ACC112 (cell line): ENCODE data around the gene CCNI2.

ENCODE experiments used
- H2AFZ ChIP-seq: fragments of 200-600 bp; sonication (generic); one replicate; pipeline ENCODE4 v1.6.0; 2017; ENCODE audit warnings: antibody characterized with exemption, low read length; ENCODE audit not compliant: unreplicated experiment
- H3K27ac ChIP-seq: fragments of 200-600 bp; sonication (generic); 2 replicates; pipeline ENCODE4 v1.5.1; 2014; ENCODE audit warnings: low read depth, mild to moderate bottlenecking, antibody characterized with exemption, low read length, moderate library complexity
- H3K27me3 ChIP-seq: fragments of 200-600 bp; sonication (generic); 2 replicates; pipeline ENCODE4 v1.6.1; 2014; ENCODE audit warnings: mild to moderate bottlenecking, antibody characterized with exemption, low read length, moderate library complexity, mixed read lengths; ENCODE audit not compliant: insufficient read depth
- H3K36me3 ChIP-seq: fragments of 200-600 bp; sonication (generic); 2 replicates; pipeline ENCODE4 v1.6.1; 2016; ENCODE audit warnings: mild to moderate bottlenecking, antibody characterized with exemption, low read length, moderate library complexity, mixed read lengths; ENCODE audit not compliant: insufficient read depth
- H3K4me1 ChIP-seq: fragments of 200-600 bp; sonication (generic); one replicate; pipeline ENCODE4 v1.6.1; 2016; ENCODE audit warnings: low read length, mixed read lengths; ENCODE audit not compliant: insufficient read depth, unreplicated experiment, control insufficient read depth
- H3K4me3 ChIP-seq: fragments of 200-600 bp; sonication (generic); 2 replicates; pipeline ENCODE4 v1.5.1; 2014; ENCODE audit warnings: mild to moderate bottlenecking, low read depth, low read length
- H3K79me2 ChIP-seq: fragments of 200-600 bp; sonication (generic); one replicate; pipeline ENCODE4 v1.6.0; 2016; ENCODE audit warnings: low read length; ENCODE audit not compliant: control insufficient read depth, unreplicated experiment, insufficient read depth

CCNI2 gene

GRCh38 chr5:132781029-132781428, 33.8 kb downstream of the CCNI2 start:
- Histone ChIP-seq H3K79me2 (peaks cover 2% of the 10 kb centered on the region), H3K36me3 (no peaks in the 10 kb centered on the region), H3K27me3 (no peaks in the 10 kb centered on the region), H2AFZ (no peak overlapping the region), H3K27ac (no peak overlapping the region), H3K4me3 (no peak overlapping the region), H3K4me1 (peaks cover 11% of the 10 kb centered on the region)

GRCh38 chr5:132782101-132782500, 34.9 kb downstream of the CCNI2 start:
- H3K36me3 ChIP-seq: no peaks in the 10 kb centered on the region
- H3K27ac ChIP-seq: no peak overlapping the region
- peak overlapping the region; percentile 82 for H2AFZ ChIP-seq
- H3K4me3 ChIP-seq: no peak overlapping the region
- no peaks in the 10 kb centered on the region for H3K27me3 ChIP-seq
- H3K4me1 ChIP-seq: peaks cover 9% of the 10 kb centered on the region
- H3K79me2 ChIP-seq: no peaks in the 10 kb centered on the region

DNA sequence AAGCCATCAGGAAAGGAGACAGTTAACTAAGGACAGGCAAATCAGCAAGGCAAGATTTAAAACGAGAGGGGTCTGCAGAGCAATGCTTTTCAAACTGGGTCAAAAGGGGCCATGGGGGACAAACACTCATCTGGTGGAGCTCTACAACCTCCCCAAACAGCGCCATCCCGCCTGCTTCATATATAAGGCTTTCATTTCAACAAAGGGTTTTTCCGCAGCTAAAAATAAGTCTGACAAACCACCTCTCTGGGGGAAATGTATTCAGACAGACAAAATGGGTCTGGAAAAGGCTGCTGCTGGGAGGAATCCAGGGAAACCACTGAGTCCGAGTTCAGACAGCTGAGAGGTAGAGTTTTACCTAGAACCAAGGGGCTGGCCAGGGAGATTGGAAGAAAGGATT, 38.1 kb downstream of the CCNI2 start:
- no peak overlapping the region for H3K27ac ChIP-seq
- no peak overlapping the region for H2AFZ ChIP-seq
- peaks cover 9% of the 10 kb centered on the region for H3K4me1 ChIP-seq

GRCh38 chr5:132785864-132786263, 38.6 kb downstream of the CCNI2 start:
- Histone ChIP-seq H3K36me3 (no peaks in the 10 kb centered on the region), H3K4me3 (no peak overlapping the region), H3K27me3 (no peaks in the 10 kb centered on the region), H2AFZ (no peak overlapping the region), H3K79me2 (no peaks in the 10 kb centered on the region), H3K4me1 (peaks cover 9% of the 10 kb centered on the region), H3K27ac (no peak overlapping the region)

More for the DNA sequence above, 38.1 kb downstream of the CCNI2 start:
- H3K36me3 ChIP-seq: no peaks in the 10 kb centered on the region
- no peaks in the 10 kb centered on the region for H3K27me3 ChIP-seq
- no peak overlapping the region for H3K4me3 ChIP-seq
- no peaks in the 10 kb centered on the region for H3K79me2 ChIP-seq

- H3K27ac ChIP-seq: no peak overlapping the region
- peaks cover 2% of the 10 kb centered on the region for H3K27me3 ChIP-seq
- H3K4me3 ChIP-seq: no peak overlapping the region
- no peaks in the 10 kb centered on the region for H3K79me2 ChIP-seq
- no peaks in the 10 kb centered on the region for H3K36me3 ChIP-seq
- peaks cover 4% of the 10 kb centered on the region for H3K4me1 ChIP-seq
- H2AFZ ChIP-seq: no peak overlapping the region
These were observed 39.9 kb downstream of the CCNI2 start for GRCh38 chr5:132787076-132787475.

GRCh38 chr5:132788508-132788907, 41.3 kb downstream of the CCNI2 start:
- Histone ChIP-seq H2AFZ (no peak overlapping the region), H3K4me1 (no peaks in the 10 kb centered on the region), H3K27ac (no peak overlapping the region)

GRCh38 chr5:132788990-132789886, 42.0 kb downstream of the CCNI2 start:
- Histone ChIP-seq H3K27me3 (peaks cover 11% of the 10 kb centered on the region), H3K4me1 (no peaks in the 10 kb centered on the region), H2AFZ (no peak overlapping the region), H3K36me3 (no peaks in the 10 kb centered on the region), H3K4me3 (no peak overlapping the region), H3K79me2 (no peaks in the 10 kb centered on the region), H3K27ac (no peak overlapping the region)

More at GRCh38 chr5:132788508-132788907, 41.3 kb downstream of the CCNI2 start:
- no peaks in the 10 kb centered on the region for H3K79me2 ChIP-seq
- no peaks in the 10 kb centered on the region for H3K36me3 ChIP-seq
- no peak overlapping the region for H3K4me3 ChIP-seq
- peaks cover 11% of the 10 kb centered on the region for H3K27me3 ChIP-seq

DNA sequence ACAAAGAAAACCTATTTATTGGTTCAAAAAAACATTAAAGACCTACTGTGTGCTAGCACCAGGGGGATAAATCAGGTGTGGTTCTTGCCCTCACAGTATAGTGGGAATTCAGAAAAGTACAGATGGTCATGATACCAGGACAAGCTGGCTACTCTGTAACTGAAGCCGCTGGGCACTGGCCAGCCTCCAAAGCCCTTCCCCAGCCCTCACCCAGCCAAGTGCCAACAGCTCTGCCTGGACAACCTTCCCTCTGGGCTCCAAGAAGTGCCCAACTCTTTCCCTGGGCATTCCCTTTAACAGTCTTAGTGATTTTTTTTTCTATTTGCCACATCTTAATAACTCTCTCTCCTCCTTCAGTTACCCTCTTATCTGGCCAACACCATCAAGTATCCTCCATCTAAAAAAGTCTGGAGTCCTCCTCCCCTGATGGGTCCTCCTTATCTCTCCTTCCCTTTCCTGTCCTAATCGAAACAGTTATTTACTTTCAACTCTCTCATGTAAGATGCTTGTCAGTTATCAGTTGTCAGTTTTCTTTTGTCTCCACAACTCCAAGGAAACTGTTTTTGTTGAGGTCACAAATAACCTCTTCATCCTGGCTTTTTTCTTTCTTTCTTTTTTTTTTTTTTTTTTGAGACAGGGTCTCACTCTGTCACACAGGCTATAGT, 43.1 kb downstream of the CCNI2 start:
- H3K4me1 ChIP-seq: no peaks in the 10 kb centered on the region

DNA sequence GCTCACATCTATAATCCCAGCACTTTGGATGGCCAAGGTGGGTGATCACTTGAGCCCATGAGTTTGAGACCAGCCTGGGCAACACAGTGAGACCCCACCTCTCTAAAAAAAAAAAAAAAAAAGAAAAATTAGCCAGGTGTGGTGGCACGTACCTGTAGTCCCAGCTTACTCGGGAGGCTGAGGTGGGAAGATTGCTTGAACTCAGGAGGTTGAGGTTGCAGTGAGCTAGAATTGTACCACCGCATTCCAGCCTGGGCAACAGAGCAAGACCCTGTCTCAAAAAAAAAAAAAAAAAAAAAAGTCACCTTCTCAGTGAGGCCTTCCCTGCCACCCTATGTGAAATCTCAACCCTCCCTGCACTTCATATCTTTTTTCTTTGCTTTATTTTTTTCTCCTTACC, 43.8 kb downstream of the CCNI2 start:
- Histone ChIP-seq H3K36me3 (no peaks in the 10 kb centered on the region), H2AFZ (no peak overlapping the region), H3K27ac (no peak overlapping the region), H3K79me2 (no peaks in the 10 kb centered on the region), H3K27me3 (peaks cover 11% of the 10 kb centered on the region), H3K4me3 (no peak overlapping the region), H3K4me1 (no peaks in the 10 kb centered on the region)

More for the DNA sequence above, 43.1 kb downstream of the CCNI2 start:
- Histone ChIP-seq H3K27ac (no peak overlapping the region), H3K4me3 (no peak overlapping the region), H3K36me3 (no peaks in the 10 kb centered on the region), H2AFZ (no peak overlapping the region), H3K27me3 (peaks cover 11% of the 10 kb centered on the region), H3K79me2 (no peaks in the 10 kb centered on the region)

DNA sequence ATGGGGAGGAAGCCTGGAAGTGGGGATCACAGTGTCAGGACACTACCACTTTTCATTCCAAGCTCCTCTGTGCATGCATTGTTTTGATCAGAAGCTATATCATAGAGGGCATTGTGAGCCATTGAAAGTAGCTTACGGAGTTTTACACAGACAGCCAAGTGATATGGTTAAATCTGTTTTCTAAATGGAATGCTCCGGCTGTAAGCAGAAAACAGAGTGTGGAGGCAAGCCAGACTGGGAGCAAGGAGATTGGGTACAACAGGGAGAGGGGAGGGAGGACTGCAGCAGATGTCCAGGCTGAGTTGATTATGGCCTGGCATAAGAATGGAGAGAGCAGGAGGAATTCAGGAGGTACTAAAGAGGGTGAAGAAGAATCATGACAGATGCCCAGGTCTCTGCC, 50.4 kb downstream of the CCNI2 start:
- H3K79me2 ChIP-seq: no peaks in the 10 kb centered on the region
- no peak overlapping the region for H3K27ac ChIP-seq
- H2AFZ ChIP-seq: no peak overlapping the region
- peaks cover 34% of the 10 kb centered on the region for H3K27me3 ChIP-seq
- no peak overlapping the region for H3K4me3 ChIP-seq
- H3K36me3 ChIP-seq: no peaks in the 10 kb centered on the region
- no peaks in the 10 kb centered on the region for H3K4me1 ChIP-seq

- Histone ChIP-seq H3K36me3 (no peaks in the 10 kb centered on the region), H3K4me1 (no peaks in the 10 kb centered on the region), H2AFZ (no peak overlapping the region), H3K27ac (no peak overlapping the region), H3K4me3 (no peak overlapping the region), H3K27me3 (peaks cover 35% of the 10 kb centered on the region), H3K79me2 (no peaks in the 10 kb centered on the region)
These were observed 52.2 kb downstream of the CCNI2 start for GRCh38 chr5:132799392-132799791.
